Measurements from ENCODE around the gene VPS51. TPM values are rescaled to one million over a fixed set of nuclear protein-coding genes. Genes with fewer than 3 reads are reported as not detected.
A peak's percentile ranks its signal among the peaks of the same experiment; 100 is the strongest.

VPS51 gene
- total RNA-seq, 1 donor from 2014 or later: 41.4 TPM

GRCh38 chr11:65115361-65116082 lies 19.5 kb downstream of the VPS51 start:
- H3K4me1 Mint-ChIP-seq (ENCODE audit: low read depth, unreplicated experiment): peaks cover 6% of the 10 kb centered on the region
- no peaks in the 10 kb centered on the region for H3K9me3 Mint-ChIP-seq (ENCODE audit: unreplicated experiment)
- Histone ChIP-seq H3K4me2 (ENCODE audit: low read length) (peak overlapping the region; percentile 91), H2AFZ (ENCODE audit: low read depth, low read length) (no peak overlapping the region), H3K4me1 (ENCODE audit: insufficient read depth, low read length) (peaks cover 34% of the 10 kb centered on the region), H3K27ac (ENCODE audit: low read depth, low read length) (no peak overlapping the region), H3K9ac (ENCODE audit: low read length) (no peak overlapping the region), H3K9me3 (ENCODE audit: insufficient read depth, low read depth, low read length) (no peaks in the 10 kb centered on the region), H3K27me3 (ENCODE audit: insufficient read depth, low read length) (no peaks in the 10 kb centered on the region), H3K4me3 (ENCODE audit: insufficient read depth, low read depth, low read length) (no peak overlapping the region), H4K20me1 (ENCODE audit: insufficient read depth, low read length) (peaks cover 25% of the 10 kb centered on the region), H3K36me3 (ENCODE audit: insufficient read depth, low read length) (peaks cover 9% of the 10 kb centered on the region), H3K79me2 (ENCODE audit: insufficient read depth, low read length) (peaks cover 33% of the 10 kb centered on the region)
- FAIRE-seq (no peak), DNase-seq (ENCODE audit: low read depth) (no peak)
- peak overlapping the region; percentile 86 for H3K4me3 Mint-ChIP-seq (ENCODE audit: unreplicated experiment)
- no peak for TF ChIP-seq CTCF (IDR thresholded peaks at IDR 0.05; ENCODE audit: insufficient read depth, low read depth, low read length)
- H3K27ac Mint-ChIP-seq (ENCODE audit: unreplicated experiment): no peak overlapping the region
- peaks cover 9% of the 10 kb centered on the region for H3K36me3 Mint-ChIP-seq (ENCODE audit: low read depth, unreplicated experiment)
- no peaks in the 10 kb centered on the region for H3K27me3 Mint-ChIP-seq (ENCODE audit: low read depth, unreplicated experiment)

- FAIRE-seq: no peak
- Histone ChIP-seq H3K27ac (ENCODE audit: low read depth, low read length) (peak overlapping the region; percentile 82), H3K79me2 (ENCODE audit: insufficient read depth, low read length) (peaks cover 44% of the 10 kb centered on the region), H3K4me1 (ENCODE audit: insufficient read depth, low read length) (peaks cover 38% of the 10 kb centered on the region), H3K9ac (ENCODE audit: low read length) (peak overlapping the region; percentile 92), H3K27me3 (ENCODE audit: insufficient read depth, low read length) (no peaks in the 10 kb centered on the region), H2AFZ (ENCODE audit: low read depth, low read length) (peak overlapping the region; percentile 44), H4K20me1 (ENCODE audit: insufficient read depth, low read length) (peaks cover 23% of the 10 kb centered on the region), H3K4me2 (ENCODE audit: low read length) (peak overlapping the region; percentile 91), H3K9me3 (ENCODE audit: insufficient read depth, low read depth, low read length) (no peaks in the 10 kb centered on the region), H3K36me3 (ENCODE audit: insufficient read depth, low read length) (peaks cover 15% of the 10 kb centered on the region), H3K4me3 (ENCODE audit: insufficient read depth, low read depth, low read length) (peak overlapping the region; percentile 75)
- peaks cover 12% of the 10 kb centered on the region for H3K4me1 Mint-ChIP-seq (ENCODE audit: low read depth, unreplicated experiment)
- peak overlapping the region; percentile 87 for H3K27ac Mint-ChIP-seq (ENCODE audit: unreplicated experiment)
- DNase-seq (ENCODE audit: low read depth): peak; percentile 73
- H3K4me3 Mint-ChIP-seq (ENCODE audit: unreplicated experiment): peak overlapping the region; percentile 86
- peaks cover 15% of the 10 kb centered on the region for H3K36me3 Mint-ChIP-seq (ENCODE audit: low read depth, unreplicated experiment)
- TF ChIP-seq CTCF (IDR thresholded peaks at IDR 0.05; ENCODE audit: insufficient read depth, low read depth, low read length) (no peak), EZH2 (IDR thresholded peaks at IDR 0.05; ENCODE audit: insufficient read depth, low read length) (no peak)
- H3K27me3 Mint-ChIP-seq (ENCODE audit: low read depth, unreplicated experiment): no peaks in the 10 kb centered on the region
- H3K9me3 Mint-ChIP-seq (ENCODE audit: unreplicated experiment): no peaks in the 10 kb centered on the region
Observed at GRCh38 chr11:65116370-65117205, 20.6 kb downstream of the VPS51 start.
